ENCODE data around the gene AQP10.

Gene AQP10

DNA sequence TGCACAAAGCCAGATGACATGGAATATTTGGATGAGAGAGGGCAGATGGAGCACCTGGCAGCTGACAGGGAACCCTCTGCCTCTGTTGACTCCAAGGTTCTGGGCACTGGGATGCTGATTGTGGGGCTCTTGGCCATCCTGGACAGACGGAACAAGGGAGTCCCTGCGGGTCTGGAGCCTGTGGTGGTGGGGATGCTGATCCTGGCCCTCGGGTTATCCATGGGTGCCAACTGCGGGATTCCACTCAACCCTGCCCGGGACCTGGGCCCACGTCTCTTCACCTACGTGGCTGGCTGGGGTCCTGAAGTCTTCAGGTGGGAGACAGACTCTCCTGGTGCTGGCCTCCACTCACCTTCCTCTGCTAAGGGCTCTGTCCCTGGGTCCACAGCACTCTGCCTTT is 2.6 kb downstream of the AQP10 start:
- TF ChIP-seq FOXM1 (IDR thresholded peaks at IDR 0.05; ENCODE audit: borderline replicate concordance, low read depth) (no peak), RAD21 (IDR thresholded peaks at IDR 0.05; ENCODE audit: low read depth) (no peak), CEBPB (IDR thresholded peaks at IDR 0.05) (no peak), TCF12 (IDR thresholded peaks at IDR 0.05; ENCODE audit: low read depth) (no peak), EGR1 (IDR thresholded peaks at IDR 0.05) (no peak), TEAD4 (IDR thresholded peaks at IDR 0.05) (no peak), NFIC (IDR thresholded peaks at IDR 0.05) (no peak), CREB1 (IDR thresholded peaks at IDR 0.05; ENCODE audit: low read depth) (no peak), EP300 (IDR thresholded peaks at IDR 0.05; ENCODE audit: borderline replicate concordance) (no peak)
- TF ChIP-seq, protein P1, sequence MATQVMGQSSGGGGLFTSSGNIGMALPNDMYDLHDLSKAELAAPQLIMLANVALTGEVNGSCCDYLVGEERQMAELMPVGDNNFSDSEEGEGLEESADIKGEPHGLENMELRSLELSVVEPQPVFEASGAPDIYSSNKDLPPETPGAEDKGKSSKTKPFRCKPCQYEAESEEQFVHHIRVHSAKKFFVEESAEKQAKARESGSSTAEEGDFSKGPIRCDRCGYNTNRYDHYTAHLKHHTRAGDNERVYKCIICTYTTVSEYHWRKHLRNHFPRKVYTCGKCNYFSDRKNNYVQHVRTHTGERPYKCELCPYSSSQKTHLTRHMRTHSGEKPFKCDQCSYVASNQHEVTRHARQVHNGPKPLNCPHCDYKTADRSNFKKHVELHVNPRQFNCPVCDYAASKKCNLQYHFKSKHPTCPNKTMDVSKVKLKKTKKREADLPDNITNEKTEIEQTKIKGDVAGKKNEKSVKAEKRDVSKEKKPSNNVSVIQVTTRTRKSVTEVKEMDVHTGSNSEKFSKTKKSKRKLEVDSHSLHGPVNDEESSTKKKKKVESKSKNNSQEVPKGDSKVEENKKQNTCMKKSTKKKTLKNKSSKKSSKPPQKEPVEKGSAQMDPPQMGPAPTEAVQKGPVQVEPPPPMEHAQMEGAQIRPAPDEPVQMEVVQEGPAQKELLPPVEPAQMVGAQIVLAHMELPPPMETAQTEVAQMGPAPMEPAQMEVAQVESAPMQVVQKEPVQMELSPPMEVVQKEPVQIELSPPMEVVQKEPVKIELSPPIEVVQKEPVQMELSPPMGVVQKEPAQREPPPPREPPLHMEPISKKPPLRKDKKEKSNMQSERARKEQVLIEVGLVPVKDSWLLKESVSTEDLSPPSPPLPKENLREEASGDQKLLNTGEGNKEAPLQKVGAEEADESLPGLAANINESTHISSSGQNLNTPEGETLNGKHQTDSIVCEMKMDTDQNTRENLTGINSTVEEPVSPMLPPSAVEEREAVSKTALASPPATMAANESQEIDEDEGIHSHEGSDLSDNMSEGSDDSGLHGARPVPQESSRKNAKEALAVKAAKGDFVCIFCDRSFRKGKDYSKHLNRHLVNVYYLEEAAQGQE (IDR thresholded peaks at IDR 0.05; ENCODE audit: low read depth), result no peak
- TF ChIP-seq, protein P2, sequence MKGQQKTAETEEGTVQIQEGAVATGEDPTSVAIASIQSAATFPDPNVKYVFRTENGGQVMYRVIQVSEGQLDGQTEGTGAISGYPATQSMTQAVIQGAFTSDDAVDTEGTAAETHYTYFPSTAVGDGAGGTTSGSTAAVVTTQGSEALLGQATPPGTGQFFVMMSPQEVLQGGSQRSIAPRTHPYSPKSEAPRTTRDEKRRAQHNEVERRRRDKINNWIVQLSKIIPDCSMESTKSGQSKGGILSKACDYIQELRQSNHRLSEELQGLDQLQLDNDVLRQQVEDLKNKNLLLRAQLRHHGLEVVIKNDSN (IDR thresholded peaks at IDR 0.05), result no peak
- TF ChIP-seq, protein P3, sequence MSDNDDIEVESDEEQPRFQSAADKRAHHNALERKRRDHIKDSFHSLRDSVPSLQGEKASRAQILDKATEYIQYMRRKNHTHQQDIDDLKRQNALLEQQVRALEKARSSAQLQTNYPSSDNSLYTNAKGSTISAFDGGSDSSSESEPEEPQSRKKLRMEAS (IDR thresholded peaks at IDR 0.05), result no peak

DNA sequence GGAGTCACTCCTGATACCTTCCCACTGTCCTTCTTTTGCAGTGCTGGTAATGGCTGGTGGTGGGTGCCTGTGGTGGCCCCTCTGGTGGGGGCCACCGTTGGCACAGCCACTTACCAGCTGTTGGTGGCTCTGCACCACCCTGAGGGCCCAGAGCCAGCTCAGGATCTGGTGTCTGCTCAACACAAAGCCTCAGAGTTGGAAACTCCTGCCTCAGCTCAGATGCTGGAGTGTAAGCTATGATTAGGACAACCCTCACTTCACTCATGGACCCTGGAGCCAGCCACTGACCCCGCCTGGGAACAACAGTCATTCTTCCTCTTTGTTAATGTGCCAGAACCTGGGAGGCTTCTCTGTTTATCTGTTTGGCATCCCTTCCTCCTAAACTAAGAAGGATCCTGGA is 3.3 kb downstream of the AQP10 start:
- TF ChIP-seq, protein P2 (IDR thresholded peaks at IDR 0.05), result no peak
- no peak for TF ChIP-seq CREB1 (IDR thresholded peaks at IDR 0.05; ENCODE audit: low read depth)
- no peak for TF ChIP-seq YY1 (IDR thresholded peaks at IDR 0.05; ENCODE audit: low read depth)
- no peak for TF ChIP-seq NFIC (IDR thresholded peaks at IDR 0.05)
- TF ChIP-seq EP300 (IDR thresholded peaks at IDR 0.05; ENCODE audit: borderline replicate concordance), result no peak
- no peak for TF ChIP-seq TCF12 (IDR thresholded peaks at IDR 0.05; ENCODE audit: low read depth)
- no peak for TF ChIP-seq EGR1 (IDR thresholded peaks at IDR 0.05)
- TF ChIP-seq TEAD4 (IDR thresholded peaks at IDR 0.05), result no peak
- TF ChIP-seq, protein P1 (IDR thresholded peaks at IDR 0.05; ENCODE audit: low read depth), result no peak
- no peak for TF ChIP-seq FOXM1 (IDR thresholded peaks at IDR 0.05; ENCODE audit: borderline replicate concordance, low read depth)
- TF ChIP-seq CEBPB (IDR thresholded peaks at IDR 0.05), result no peak
- TF ChIP-seq, protein P3 (IDR thresholded peaks at IDR 0.05), result no peak
- no peak for TF ChIP-seq TAF1 (IDR thresholded peaks at IDR 0.05; ENCODE audit: low read depth)
- TF ChIP-seq ZBTB7A (IDR thresholded peaks at IDR 0.05; ENCODE audit: low read depth), result no peak
- TF ChIP-seq RAD21 (IDR thresholded peaks at IDR 0.05; ENCODE audit: low read depth), result no peak

DNA sequence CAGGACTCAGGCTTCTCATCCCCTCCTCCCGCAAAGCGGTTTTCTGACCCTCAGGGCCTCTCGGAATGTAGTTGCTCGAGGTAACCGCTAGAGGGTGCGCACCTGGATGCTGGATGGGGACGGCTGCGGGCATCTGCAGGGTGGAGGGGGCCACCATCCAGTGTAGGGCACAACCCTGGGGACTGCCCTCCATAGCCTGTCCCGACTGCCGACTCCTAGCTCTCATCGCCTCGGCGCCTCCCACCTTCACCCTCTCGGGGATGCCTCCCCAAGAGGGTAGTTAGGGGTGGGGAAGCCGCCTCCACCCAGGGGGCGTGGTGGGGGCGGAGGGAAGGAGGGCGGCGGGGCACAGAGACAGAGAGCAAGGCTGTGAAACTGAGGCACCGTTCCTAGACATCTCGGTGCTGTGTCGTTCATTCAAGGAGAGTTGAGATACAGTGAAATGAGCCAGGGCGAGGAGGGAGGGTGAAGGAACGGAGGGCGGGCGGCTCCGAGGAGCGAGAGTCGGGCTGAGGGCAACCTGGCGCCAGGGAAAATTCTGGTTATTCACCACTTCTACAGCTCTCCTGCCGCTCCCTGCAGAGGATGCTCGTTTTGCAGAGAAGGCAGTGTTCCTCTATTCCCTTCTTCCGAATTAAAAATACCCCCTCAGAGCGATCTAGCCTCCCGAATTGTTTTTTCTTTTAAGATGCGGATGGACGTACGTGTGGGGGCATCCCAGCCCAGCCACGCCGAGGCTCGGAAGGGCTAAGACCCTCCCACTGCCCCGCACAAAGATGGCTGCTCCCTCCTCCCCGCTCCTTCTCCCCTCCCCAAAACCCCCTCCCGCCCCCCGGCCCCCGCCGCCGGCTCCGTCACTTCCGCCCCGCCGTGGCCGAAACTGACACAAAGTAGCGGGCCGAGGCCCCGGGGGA is 4.0 kb downstream of the AQP10 start, which contains the start of gene ATP8B2:
Gene ATP8B2, plus strand, starts transcription at position 857 of the 914 bp plus-strand sequence. CDS start 2,617 bp downstream, outside the sequence.
- TF ChIP-seq YY1 (IDR thresholded peaks at IDR 0.05; ENCODE audit: low read depth) (peak; percentile 85), RAD21 (IDR thresholded peaks at IDR 0.05; ENCODE audit: low read depth) (peak; percentile 56), TEAD4 (IDR thresholded peaks at IDR 0.05) (peak; percentile 73), ZBTB7A (IDR thresholded peaks at IDR 0.05; ENCODE audit: low read depth) (no peak), NFIC (IDR thresholded peaks at IDR 0.05) (no peak)

DNA sequence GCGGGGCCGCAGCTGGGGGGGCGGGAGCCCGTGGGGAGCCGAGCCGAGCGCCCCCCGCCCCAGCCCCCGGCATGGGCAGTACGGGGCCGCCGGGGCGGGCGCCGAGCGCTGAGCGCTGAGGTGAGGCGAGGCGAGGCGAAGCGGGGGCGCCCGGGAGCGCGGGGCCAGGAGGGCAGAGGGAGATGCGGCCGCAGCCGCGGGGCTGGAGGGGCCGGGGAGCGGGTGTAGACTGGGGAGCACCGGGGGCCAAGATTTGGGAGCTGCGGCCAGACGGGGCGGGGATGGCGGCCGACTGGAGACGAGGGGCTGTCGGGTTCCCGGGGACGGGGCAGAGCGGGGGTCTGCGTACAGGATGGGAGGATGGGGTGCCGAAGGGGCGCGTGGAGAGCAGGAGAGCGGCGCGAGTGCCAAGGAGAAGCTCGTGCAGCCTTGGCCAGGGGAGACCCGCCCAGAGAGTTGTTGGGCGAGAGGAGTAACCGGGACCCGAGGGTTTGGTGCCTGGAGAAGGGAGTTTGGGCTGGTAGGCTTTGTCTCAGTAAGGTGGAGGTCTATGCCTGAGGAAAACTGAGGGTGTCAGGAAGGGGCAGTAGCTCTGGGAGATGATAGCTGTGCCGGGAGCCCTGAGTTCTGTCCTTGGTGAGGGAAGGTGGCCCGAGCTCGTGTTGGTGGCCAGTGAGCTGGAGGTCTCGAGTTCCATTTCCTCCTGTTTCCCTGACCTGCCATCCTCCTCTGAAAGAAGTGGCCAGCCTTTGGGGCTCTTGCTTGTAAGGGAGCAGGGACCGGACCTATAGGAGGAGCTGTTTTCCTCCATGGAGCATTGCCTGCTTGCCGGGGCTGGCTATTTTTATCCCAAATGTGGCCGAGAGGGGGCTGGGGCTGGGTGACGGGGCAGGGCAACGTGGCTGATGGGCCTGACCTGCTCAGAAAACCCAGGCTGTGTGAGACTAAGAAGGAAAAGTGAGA is 5.0 kb downstream of the AQP10 start:
- TF ChIP-seq YY1 (IDR thresholded peaks at IDR 0.05; ENCODE audit: low read depth) (peak; percentile 42; the same call in 1 of the 2 replicates), EP300 (IDR thresholded peaks at IDR 0.05; ENCODE audit: borderline replicate concordance) (no peak), FOXM1 (IDR thresholded peaks at IDR 0.05; ENCODE audit: borderline replicate concordance, low read depth) (no peak), ZBTB7A (IDR thresholded peaks at IDR 0.05; ENCODE audit: low read depth) (peak; percentile 74), CREB1 (IDR thresholded peaks at IDR 0.05; ENCODE audit: low read depth) (no peak), NFIC (IDR thresholded peaks at IDR 0.05) (no peak), CEBPB (IDR thresholded peaks at IDR 0.05) (no peak)
- TF ChIP-seq, protein P1 (IDR thresholded peaks at IDR 0.05; ENCODE audit: low read depth), result no peak

Data from Ishikawa (cell line).